IMR-90 (cell line): Measurements from ENCODE around the gene NKX1-1. TPM values are rescaled to one million over a fixed set of nuclear protein-coding genes. Genes with fewer than 3 reads are reported as not detected.

Source experiments
- ATAC-seq: fragments of 200-7000 bp; cut with Tn5 transposase; 2 replicates; pipeline ENCODE4 v1.9.1; 2020; ENCODE audit warnings: low read depth, mild to moderate bottlenecking, moderate library complexity
- BruUV-seq: library from RNA; stranded (reverse); fragments of 400-500 nt; replicated peaks from 2 replicates; lab custom pipeline; 2021; lab: Mats Ljungman, UMichigan
- CTCF ChIA-PET: fragments of 300-600 bp; formaldehyde crosslinking; extraction: SDS; loops from one replicate; lab custom pipeline; 2021; ENCODE audit warnings: antibody characterized with exemption; lab: Yijun Ruan, JAX
- POLR2A ChIA-PET: fragments of 300-600 bp; sonication (Branson Sonifier 250); formaldehyde crosslinking; loops from one replicate; lab custom pipeline; 2022; ENCODE audit warnings: antibody characterized with exemption; ENCODE audit not compliant: unreplicated experiment; lab: Charles Lee
- DNase-seq: peaks from one replicate; pipeline ENCODE4 v3.0.0; 2013
- H2AFZ ChIP-seq: replicated peaks from 2 replicates; pipeline ENCODE3; 2013; ENCODE audit warnings: low read length, mild to moderate bottlenecking; ENCODE audit not compliant: poor library complexity
- H2AK5ac ChIP-seq: 2 replicates; pipeline ENCODE4 v1.6.1; 2013; ENCODE audit warnings: low read depth, low read length, inconsistent platforms
- H2AK9ac ChIP-seq: replicated peaks from 2 replicates; pipeline ENCODE3; 2013; ENCODE audit warnings: mild to moderate bottlenecking, low read depth, low read length, moderate library complexity; ENCODE audit not compliant: poor library complexity
- H2BK120ac ChIP-seq: 2 replicates; pipeline ENCODE4 v1.6.1; 2013; ENCODE audit warnings: low read depth, low read length, inconsistent platforms
- H2BK15ac ChIP-seq: 3 replicates; pipeline ENCODE4 v1.6.1; 2013; ENCODE audit warnings: low read depth, low read length, inconsistent platforms
- H2BK20ac ChIP-seq: 2 replicates; pipeline ENCODE4 v1.6.1; 2013; ENCODE audit warnings: low read depth, mild to moderate bottlenecking, inconsistent platforms, low read length, moderate library complexity
- H2BK5ac ChIP-seq: 2 replicates; pipeline ENCODE4 v1.6.1; 2013; ENCODE audit warnings: mild to moderate bottlenecking, low read depth, low read length, inconsistent platforms; ENCODE audit not compliant: poor library complexity, severe bottlenecking
- H3K14ac ChIP-seq: replicated peaks from 2 replicates; pipeline ENCODE4 v1.6.1; 2013; ENCODE audit warnings: low read depth, low read length, inconsistent platforms
- H3K18ac ChIP-seq: 2 replicates; pipeline ENCODE4 v1.6.1; 2013; ENCODE audit warnings: low read depth, low read length, control low read depth
- H3K23ac ChIP-seq: 2 replicates; pipeline ENCODE4 v1.6.1; 2013; ENCODE audit warnings: low read depth, low read length, inconsistent platforms
- H3K27ac ChIP-seq: 2 replicates; pipeline ENCODE4 v1.5.1; 2013; ENCODE audit warnings: mild to moderate bottlenecking, control low read depth, low read length; ENCODE audit not compliant: insufficient read depth
- H3K27me3 ChIP-seq: 2 replicates; pipeline ENCODE4 v1.6.1; 2013; ENCODE audit warnings: low read length; ENCODE audit not compliant: control insufficient read depth, insufficient read depth
- H3K36me3 ChIP-seq: 2 replicates; pipeline ENCODE4 v1.6.1; 2013; ENCODE audit warnings: low read length, mixed read lengths; ENCODE audit not compliant: control insufficient read depth, insufficient read depth
- H3K4ac ChIP-seq: 2 replicates; pipeline ENCODE4 v1.6.1; 2013; ENCODE audit warnings: low read depth, low read length, inconsistent platforms
- H3K4me1 ChIP-seq: 2 replicates; pipeline ENCODE4 v1.6.1; 2013; ENCODE audit warnings: low read length, mixed read lengths; ENCODE audit not compliant: control insufficient read depth, insufficient read depth
- H3K4me2 ChIP-seq: 2 replicates; pipeline ENCODE4 v1.6.1; 2013; ENCODE audit warnings: low read depth, mild to moderate bottlenecking, control low read depth, low read length, moderate library complexity
- H3K4me3 ChIP-seq: 2 replicates; pipeline ENCODE4 v1.5.1; 2013; ENCODE audit warnings: low read depth, mild to moderate bottlenecking, control low read depth, low read length, moderate library complexity; ENCODE audit not compliant: insufficient read depth
- H3K56ac ChIP-seq: 2 replicates; pipeline ENCODE4 v1.6.1; 2013; ENCODE audit warnings: low read length, inconsistent platforms; ENCODE audit not compliant: insufficient read depth; ENCODE audit errors: extremely low read depth
- H3K79me1 ChIP-seq, 2 experiments: 2 replicates each; pipeline ENCODE4 v1.6.1; 2013; ENCODE audit warnings: low read length in 2 of 2, inconsistent platforms in 1 of 2, low read depth in 1 of 2
- H3K9ac ChIP-seq: 2 replicates; pipeline ENCODE4 v1.6.1; 2013; ENCODE audit warnings: low read depth, low read length, control low read depth
- H3K9me1 ChIP-seq: 2 replicates; pipeline ENCODE4 v1.6.1; 2013; ENCODE audit warnings: low read length, inconsistent platforms; ENCODE audit not compliant: insufficient read depth
- H3K9me3 ChIP-seq: 2 replicates; pipeline ENCODE4 v1.6.1; 2013; ENCODE audit warnings: low read length; ENCODE audit not compliant: control insufficient read depth, insufficient read depth
- H4K20me1 ChIP-seq: 2 replicates; pipeline ENCODE4 v1.6.1; 2013; ENCODE audit warnings: low read length, inconsistent platforms; ENCODE audit not compliant: insufficient read depth
- H4K5ac ChIP-seq: 2 replicates; pipeline ENCODE4 v1.6.1; 2013; ENCODE audit warnings: mild to moderate bottlenecking, low read depth, low read length, control low read depth
- H4K8ac ChIP-seq, 2 experiments: 2 replicates each; pipeline ENCODE4 v1.6.1; 2013; ENCODE audit warnings: low read depth in 2 of 2, low read length in 2 of 2, control low read depth in 1 of 2, inconsistent platforms in 1 of 2
- H4K91ac ChIP-seq: 2 replicates; pipeline ENCODE4 v1.6.1; 2013; ENCODE audit warnings: low read depth, low read length, inconsistent platforms; ENCODE audit not compliant: insufficient read depth
- MAZ ChIP-seq: IDR thresholded peaks from 2 replicates; pipeline ENCODE4 v1.6.1; 2012; ENCODE audit warnings: low read depth, mild to moderate bottlenecking, low read length, improper control_type of control experiment, moderate library complexity, borderline replicate concordance
- WGBS, 2 experiments: methylation state at CpG; one replicate each; pipeline versions ENCODE4 v1.1.5 to v1.1.7; 2013; ENCODE audit warnings: missing lambda C conversion rate in 2 of 2; ENCODE audit not compliant: insufficient read length in 1 of 2; ENCODE audit errors: extremely low coverage in 2 of 2; 5-methylcytosine and 5-hydroxymethylcytosine counted together
- dilution Hi-C: fragments of 300-500 bp; cut with HindIII; formaldehyde crosslinking; loops from one replicate; pipeline ENCODE4 v1.14.3; 2018; ENCODE audit warnings: low sequenced_read_pairs; ENCODE audit not compliant: unreplicated experiment
- in situ Hi-C: fragments of 300-500 bp; cut with MboI; formaldehyde crosslinking; loops from 3 replicates; pipeline ENCODE4 v1.14.3; 2019; ENCODE audit warnings: low sequenced_read_pairs, inconsistent platforms, mixed read lengths
- intact Hi-C: fragments of 100-400 bp; cut with micrococcal nuclease; formaldehyde crosslinking; loops from 2 replicates; pipeline ENCODE4 v1.10.0; 2022
- polyA plus RNA-seq, 3 experiments: library from polyadenylated mRNA; depleted of rRNA; stranded (reverse); fragments of >200 nt; gene quantifications; 2 replicates each; pipeline ENCODE4 v1.2.3, GENCODE V29; 2012; ENCODE audit warnings: low replicate concordance in 1 of 3
- total RNA-seq: library from RNA; depleted of rRNA; stranded (reverse); fragments of >200 nt; gene quantifications from 2 replicates; pipeline ENCODE4 v1.2.3, GENCODE V29; 2012

The NKX1-1 gene
- total and polyA plus RNA-seq, 2 of the 4 experiments (the other 2 are of a cell fraction), result not detected

DNA sequence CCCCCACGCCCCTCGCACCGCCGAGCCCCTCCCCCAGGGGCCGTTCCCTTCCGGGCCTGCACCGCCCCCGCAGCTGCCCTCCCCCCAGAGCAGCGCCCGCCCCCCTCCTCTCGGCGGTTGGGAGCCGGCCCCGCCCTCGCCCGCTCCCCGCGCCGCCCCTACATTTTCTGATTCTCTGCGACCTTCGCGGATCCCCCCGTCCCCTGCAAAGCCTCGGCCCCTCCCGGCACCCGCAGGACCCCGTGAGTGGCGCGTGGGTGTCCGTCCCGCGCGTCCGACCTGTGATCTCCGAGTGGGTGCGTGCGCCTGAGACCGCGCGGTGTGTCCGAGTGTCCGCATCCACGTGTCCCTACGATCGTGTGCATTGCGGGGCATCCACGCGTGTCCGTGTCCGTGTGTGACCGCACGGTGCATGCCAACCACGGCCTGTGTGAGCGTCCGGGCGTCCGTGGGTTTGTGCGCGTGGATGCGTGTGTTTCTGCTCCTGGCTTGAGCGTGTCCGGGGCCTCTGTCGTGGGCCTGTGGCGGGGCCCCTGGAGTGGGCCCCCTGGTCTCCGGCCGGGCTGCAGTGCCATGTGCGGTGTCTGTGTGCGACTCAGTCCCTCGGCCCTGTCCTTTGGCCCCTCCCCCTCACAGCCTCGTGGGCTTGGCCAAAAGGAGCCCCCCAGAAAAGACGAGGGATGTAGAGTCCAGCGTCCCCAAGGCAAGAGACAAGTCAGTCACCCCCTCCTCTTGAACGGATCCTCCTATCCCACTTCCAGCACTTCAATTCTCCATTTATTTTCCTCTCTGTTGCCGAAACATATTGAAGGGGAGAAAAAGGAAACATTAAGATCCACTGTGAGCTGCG lies 8.8 kb upstream of the NKX1-1 start:
- H3K18ac ChIP-seq, result no peak overlapping the region
- H2AK9ac ChIP-seq, result no peak overlapping the region
- ATAC-seq (no peak), DNase-seq (no peak)
- no peak overlapping the region for H2BK20ac ChIP-seq
- peaks cover 47% of the 10 kb centered on the region for H3K27me3 ChIP-seq
- no peaks in the 10 kb centered on the region for H3K9me1 ChIP-seq
- intact Hi-C loops, result no loop called here
- no peaks in the 10 kb centered on the region for H3K79me1 ChIP-seq
- 31% methylated on average over 45 of the region's 75 CpGs; no CpG with 5 or more reads in 1 of the 2 experiments for WGBS, 2 experiments
- in situ Hi-C loops, result no loop called here
- H3K4me2 ChIP-seq, result no peak overlapping the region
- no peak overlapping the region for H4K5ac ChIP-seq
- dilution Hi-C loops, result no loop called here
- no TSS peak for BruUV-seq
- no peak overlapping the region for H3K14ac ChIP-seq
- H3K4ac ChIP-seq, result no peak overlapping the region
- H3K56ac ChIP-seq, result no peak overlapping the region
- no peak overlapping the region for H2AK5ac ChIP-seq
- H3K4me1 ChIP-seq, result no peaks in the 10 kb centered on the region
- H3K9me3 ChIP-seq, result peaks cover 1% of the 10 kb centered on the region
- no peak overlapping the region for H3K4me3 ChIP-seq
- peak overlapping the region; percentile 43 for H2AFZ ChIP-seq
- H3K9ac ChIP-seq, result no peak overlapping the region
- H2BK15ac ChIP-seq, result no peak overlapping the region
- ChIA-PET CTCF (no interaction called here), POLR2A (no interaction called here)
- no peak for TF ChIP-seq MAZ
- no peaks in the 10 kb centered on the region for H3K36me3 ChIP-seq
- no peak overlapping the region for H4K91ac ChIP-seq
- no peak overlapping the region for H2BK120ac ChIP-seq
- H4K8ac ChIP-seq, result no peak overlapping the region
- no peak overlapping the region for H2BK5ac ChIP-seq
- no peak overlapping the region for H3K27ac ChIP-seq
- no peaks in the 10 kb centered on the region for H4K20me1 ChIP-seq
- H3K23ac ChIP-seq, result no peak overlapping the region
